ENCODE data around the gene MRPL42. TPM values are rescaled to one million over a fixed set of nuclear protein-coding genes. Genes with fewer than 3 reads are reported as not detected.

MRPL42 gene
- total RNA-seq, 1 experiment from 2014 or later = 108 TPM

DNA sequence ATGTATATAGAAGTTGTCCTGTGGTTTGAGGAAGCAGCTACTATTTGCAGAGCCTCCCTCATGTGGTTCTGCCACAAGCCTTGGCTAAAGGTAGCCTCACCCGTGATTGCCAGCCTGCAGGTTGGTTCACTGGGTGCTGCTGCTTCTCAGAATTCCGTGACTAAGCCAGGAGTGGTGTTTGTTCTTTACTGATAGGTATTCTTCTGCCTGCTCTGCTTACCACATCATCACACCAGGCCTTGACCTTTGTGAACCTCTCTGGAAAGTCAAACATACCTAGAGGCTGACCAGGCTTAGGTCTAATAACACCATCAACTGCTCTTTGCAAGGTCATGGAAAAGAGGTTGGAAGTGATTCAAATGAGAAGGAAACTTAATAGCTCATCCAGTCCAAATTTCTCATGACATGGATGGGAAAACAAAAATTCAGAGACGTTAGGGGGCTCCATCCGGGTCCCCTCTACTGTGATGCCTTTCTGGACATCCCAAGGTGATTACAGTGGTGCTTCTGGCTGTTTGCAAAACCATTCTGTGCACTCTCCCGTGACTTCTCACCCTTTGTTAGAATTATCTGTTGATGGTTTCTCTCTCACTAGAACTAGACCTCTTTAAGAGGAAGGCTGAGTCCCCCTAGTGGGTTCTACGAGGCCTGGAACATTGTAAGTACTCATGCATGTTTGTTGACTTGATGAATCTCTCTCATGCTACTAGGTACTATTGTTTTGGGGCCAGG lies 96.7 kb downstream of the MRPL42 start:
- no peak overlapping the region for H3T11ph ChIP-seq (ENCODE audit: low read length)
- no peaks in the 10 kb centered on the region for H3K79me1 ChIP-seq (ENCODE audit: insufficient read depth, low read depth, low read length, poor library complexity, severe bottlenecking)
- no peak overlapping the region for H2BK12ac ChIP-seq (ENCODE audit: insufficient read length, low read depth, low read length)
- no peak overlapping the region for H3K23ac ChIP-seq (ENCODE audit: insufficient read length, low read depth, low read length)
- TF ChIP-seq CTCF (conservative IDR thresholded peaks at IDR 0.05) = peak; percentile 48
- no peak overlapping the region for H2AFZ ChIP-seq (ENCODE audit: low read length)
- no peak overlapping the region for H3K14ac ChIP-seq (ENCODE audit: insufficient read depth, low read length)
- H2BK15ac ChIP-seq (ENCODE audit: low read depth, low read length) = no peak overlapping the region
- H3K79me2 ChIP-seq (ENCODE audit: insufficient read depth, low read length) = no peaks in the 10 kb centered on the region
- Mint-ChIP-seq H3K27ac (no peak overlapping the region), H3K9me3 (peaks cover 21% of the 10 kb centered on the region in 2 experiments), H3K4me3 (no peak overlapping the region), H3K36me3 (ENCODE audit: insufficient read depth in 1 of 3, low read depth in 3 of 3) (peaks cover 42 to 57% (median 55%) of the 10 kb centered on the region in 3 experiments), H3K27me3 (ENCODE audit: low read depth) (no peaks in the 10 kb centered on the region), H3K4me1 (no peaks in the 10 kb centered on the region)
- no peak overlapping the region for H2AK5ac ChIP-seq (ENCODE audit: insufficient read length, low read length)
- DNase-seq = no peak
- no peaks in the 10 kb centered on the region for H3K23me2 ChIP-seq (ENCODE audit: insufficient read length, low read depth, low read length, poor library complexity, severe bottlenecking)
- H3K9ac ChIP-seq (ENCODE audit: extremely low read depth, insufficient read length, low read length) = no peak overlapping the region
- H2BK20ac ChIP-seq (ENCODE audit: low read depth, low read length, poor library complexity, severe bottlenecking) = no peak overlapping the region
- WGBS (ENCODE audit: extremely low coverage, insufficient read length, low lambda C conversion rate) = no CpG with 5 or more reads among the region's 6 CpGs
- H3K9me3 ChIP-seq (ENCODE audit: control insufficient read depth, low read depth, low read length) = no peaks in the 10 kb centered on the region
- no peak overlapping the region for H4K8ac ChIP-seq (replicated peaks; ENCODE audit: insufficient read length, low read depth, low read length)
- no peak overlapping the region for H4K5ac ChIP-seq (ENCODE audit: insufficient read length, low read depth, low read length)
- no peak overlapping the region for H3K4ac ChIP-seq (ENCODE audit: low read depth, low read length)
- H4K91ac ChIP-seq (ENCODE audit: insufficient read length, low read depth, low read length) = no peak overlapping the region
- no peak overlapping the region for H3K56ac ChIP-seq (ENCODE audit: insufficient read length, low read depth, low read length)
- no peaks in the 10 kb centered on the region for H3K27me3 ChIP-seq (ENCODE audit: insufficient read depth, low read length)
- H2BK5ac ChIP-seq (ENCODE audit: insufficient read length, low read length) = no peak overlapping the region
- no peak overlapping the region for H3K27ac ChIP-seq (ENCODE audit: insufficient read length, low read depth, low read length)
- no peak overlapping the region for H3K18ac ChIP-seq (ENCODE audit: insufficient read length, low read depth, low read length)
- H4K20me1 ChIP-seq (ENCODE audit: control insufficient read depth, insufficient read depth, insufficient read length) = no peaks in the 10 kb centered on the region
- no peak overlapping the region for H3K4me2 ChIP-seq (ENCODE audit: insufficient read depth, insufficient read length, low read length)
- no peaks in the 10 kb centered on the region for H3K4me1 ChIP-seq (ENCODE audit: insufficient read depth, low read length)
- H2BK120ac ChIP-seq (ENCODE audit: low read depth, low read length, poor library complexity, severe bottlenecking) = no peak overlapping the region

Measured in H9 (cell line).